IPS-20b (cell line): ENCODE results near the gene CLCNKB.
"Not testable (repeated sequence)": the region's sequence is repeated elsewhere in the genome, so short reads cannot be mapped to it uniquely, and the experiment has no call there.

Source experiments
- H3K27ac ChIP-seq: one replicate; pipeline ENCODE4 v1.5.1; 2013; ENCODE audit warnings: low read length
- H3K27me3 ChIP-seq: 2 replicates; pipeline ENCODE4 v1.6.1; 2013; ENCODE audit warnings: mild to moderate bottlenecking, low read length, inconsistent platforms; ENCODE audit not compliant: insufficient read depth
- H3K36me3 ChIP-seq: 2 replicates; pipeline ENCODE4 v1.6.1; 2013; ENCODE audit warnings: low read depth, mild to moderate bottlenecking, inconsistent platforms, low read length, moderate library complexity; ENCODE audit not compliant: insufficient read depth
- H3K4me1 ChIP-seq: 2 replicates; pipeline ENCODE4 v1.6.1; 2013; ENCODE audit warnings: mild to moderate bottlenecking, control low read depth, inconsistent platforms, low read length, moderate library complexity; ENCODE audit not compliant: insufficient read depth
- H3K4me3 ChIP-seq: 2 replicates; pipeline ENCODE4 v1.5.1; 2013; ENCODE audit warnings: mild to moderate bottlenecking, low read length, inconsistent platforms
- H3K9ac ChIP-seq: 2 replicates; pipeline ENCODE4 v1.6.1; 2013; ENCODE audit warnings: low read depth, mild to moderate bottlenecking, inconsistent platforms, low read length, moderate library complexity
- H3K9me3 ChIP-seq: 2 replicates; pipeline ENCODE4 v1.6.1; 2013; ENCODE audit warnings: mild to moderate bottlenecking, low read depth, low read length, inconsistent platforms; ENCODE audit not compliant: insufficient read depth

Gene CLCNKB

DNA sequence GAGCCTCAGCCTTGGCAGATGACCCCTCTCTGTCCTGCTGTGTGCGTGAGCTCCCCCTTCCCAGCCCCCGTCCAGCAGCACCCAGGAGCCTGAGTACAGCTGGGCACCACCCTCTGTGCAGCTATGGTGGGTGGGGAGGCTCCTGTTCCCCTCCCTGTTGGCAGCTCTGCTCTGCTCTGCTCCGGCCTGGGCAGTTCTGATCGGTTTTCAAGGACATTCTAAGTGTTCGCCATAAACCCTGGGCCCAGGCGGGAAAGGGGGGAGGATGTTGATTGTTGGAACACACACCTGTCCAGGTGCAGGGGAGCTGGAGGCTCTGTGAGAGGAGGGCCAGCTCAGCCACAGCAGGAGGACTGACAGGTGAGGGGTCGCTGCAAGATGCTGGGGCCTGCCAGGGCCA is at the start of gene CLCNKB:
CLCNKB (plus strand) TSS at position 262 of the 400 bp plus-strand sequence. CDS start 711 bp downstream, outside the sequence.
- H3K4me1 ChIP-seq: no peaks in the 10 kb centered on the region
- no peaks in the 10 kb centered on the region; the same call in 1 of the 2 replicates for H3K27me3 ChIP-seq
- H3K9me3 ChIP-seq: no peaks in the 10 kb centered on the region
- no peak within 1 kb of the TSS for H3K9ac ChIP-seq
- no peak within 1 kb of the TSS for H3K27ac ChIP-seq
- H3K36me3 ChIP-seq: no peaks in the 10 kb centered on the region
- H3K4me3 ChIP-seq: no peak within 1 kb of the TSS

DNA sequence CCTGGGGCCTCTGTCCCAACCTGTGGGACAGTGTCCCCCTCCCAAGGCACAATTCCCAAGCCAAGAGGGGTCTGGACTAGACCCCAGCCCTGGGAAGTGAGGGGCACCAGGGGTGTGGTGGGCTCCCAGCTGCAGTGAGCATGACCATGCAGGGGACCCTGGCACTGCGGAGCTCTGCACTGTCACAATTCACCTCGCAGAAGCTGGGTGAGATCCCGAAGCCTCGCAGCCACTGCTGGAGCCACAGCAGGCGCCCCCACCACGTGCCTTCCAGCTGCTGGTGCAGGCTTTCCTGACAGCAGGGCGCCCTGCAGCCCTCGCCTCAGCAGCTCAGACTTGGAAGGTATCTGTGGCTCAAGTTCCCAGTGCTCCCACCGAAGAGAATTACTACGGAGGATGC is 49.5 kb upstream of the CLCNKB start:
- Histone ChIP-seq H3K27ac (no peak overlapping the region), H3K27me3 (no peaks in the 10 kb centered on the region), H3K9ac (no peak overlapping the region), H3K4me1 (no peaks in the 10 kb centered on the region), H3K36me3 (no peaks in the 10 kb centered on the region), H3K4me3 (no peak overlapping the region), H3K9me3 (no peaks in the 10 kb centered on the region)

- H3K27me3 ChIP-seq: no peaks in the 10 kb centered on the region
- H3K36me3 ChIP-seq: no peaks in the 10 kb centered on the region
- H3K9me3 ChIP-seq: no peaks in the 10 kb centered on the region
- H3K4me3 ChIP-seq: no peak overlapping the region
- no peak overlapping the region for H3K9ac ChIP-seq
- no peak overlapping the region for H3K27ac ChIP-seq
- H3K4me1 ChIP-seq: no peaks in the 10 kb centered on the region
Measured at GRCh38 chr1:15994590-15995351, 48.8 kb upstream of the CLCNKB start.

DNA sequence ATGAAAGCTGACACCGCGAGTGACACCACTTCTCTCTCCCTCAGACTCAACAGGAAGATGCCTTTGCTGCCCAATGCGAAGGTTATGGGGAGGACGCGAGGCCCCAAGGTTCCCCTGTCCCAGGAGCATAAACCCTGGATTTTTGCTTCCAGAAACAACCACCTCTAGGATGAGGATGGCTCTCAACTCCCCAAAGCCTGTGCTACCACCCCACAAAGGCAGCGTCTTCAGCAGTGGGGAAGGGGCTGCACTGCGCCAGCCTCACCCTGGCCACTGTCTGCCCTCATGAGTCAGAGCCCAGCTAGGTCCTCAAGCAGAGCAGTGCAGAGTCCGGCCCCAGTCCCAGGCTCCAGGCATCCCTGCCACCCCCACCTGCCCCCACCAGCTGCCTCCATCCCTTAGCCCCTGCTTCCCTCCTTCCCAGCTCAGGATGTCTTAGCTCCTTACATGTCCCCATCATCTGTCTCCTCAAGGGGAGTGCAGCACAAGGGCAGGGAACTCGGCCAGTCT is 46.5 kb upstream of the CLCNKB start:
- no peaks in the 10 kb centered on the region for H3K36me3 ChIP-seq
- H3K27me3 ChIP-seq: no peaks in the 10 kb centered on the region; the same call in 1 of the 2 replicates
- no peak overlapping the region for H3K9ac ChIP-seq
- no peaks in the 10 kb centered on the region for H3K9me3 ChIP-seq
- no peak overlapping the region for H3K4me3 ChIP-seq
- no peaks in the 10 kb centered on the region for H3K4me1 ChIP-seq
- no peak overlapping the region for H3K27ac ChIP-seq

DNA sequence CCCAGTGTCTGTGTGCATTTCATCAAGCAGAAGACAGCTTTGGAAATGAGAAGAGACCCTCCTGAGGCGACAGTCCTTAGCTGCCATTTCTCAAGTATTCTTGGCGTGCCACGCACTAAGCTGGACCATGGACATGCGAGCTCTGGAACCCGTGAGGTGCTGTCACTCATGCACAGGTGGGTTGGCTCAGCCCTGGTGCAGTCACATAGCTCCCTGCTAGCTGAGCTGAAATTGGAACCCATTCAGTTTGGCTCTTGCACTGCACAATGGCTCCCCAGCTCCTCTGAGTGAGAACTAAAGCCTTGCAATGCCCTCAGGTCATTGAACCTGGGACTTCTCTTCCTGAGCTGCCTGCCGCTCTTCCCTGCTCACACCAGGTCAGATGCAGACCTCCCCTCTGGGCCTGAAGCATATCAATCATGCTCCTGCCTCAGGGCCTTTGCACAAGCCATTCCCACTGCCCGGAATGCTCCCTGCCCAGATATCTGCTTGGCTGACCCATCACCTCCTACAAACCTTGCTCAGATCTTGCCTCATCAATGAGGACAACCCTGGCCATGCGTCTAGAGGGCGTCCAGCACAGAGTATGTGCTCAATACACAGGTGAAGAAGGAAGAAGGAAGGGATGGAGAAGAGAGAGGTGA is 45.8 kb upstream of the CLCNKB start:
- Histone ChIP-seq H3K9ac (no peak overlapping the region), H3K4me3 (no peak overlapping the region), H3K27me3 (no peaks in the 10 kb centered on the region; the same call in 1 of the 2 replicates), H3K4me1 (no peaks in the 10 kb centered on the region), H3K36me3 (no peaks in the 10 kb centered on the region), H3K9me3 (no peaks in the 10 kb centered on the region), H3K27ac (no peak overlapping the region)

DNA sequence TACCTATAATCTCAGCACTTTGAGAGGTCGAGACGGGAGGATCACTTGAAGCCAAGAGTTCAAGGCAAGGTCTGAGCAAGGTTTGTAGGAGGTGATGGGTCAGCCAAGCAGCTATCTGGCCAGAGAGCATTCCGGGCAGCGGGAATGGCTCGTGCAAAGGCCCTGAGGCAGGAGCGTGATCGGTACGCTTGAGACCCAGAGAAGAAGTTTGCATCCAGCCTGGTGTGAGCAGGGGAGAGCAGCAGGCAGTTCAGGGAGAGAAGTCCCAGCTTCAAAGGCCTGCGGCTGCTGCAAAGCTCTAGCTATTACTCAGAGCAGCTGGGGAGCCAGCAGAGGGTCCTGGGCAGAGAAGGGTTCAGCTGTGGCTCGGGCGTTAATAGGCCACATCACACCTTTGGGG is 44.7 kb upstream of the CLCNKB start:
- Histone ChIP-seq H3K27me3 (no peaks in the 10 kb centered on the region; the same call in 1 of the 2 replicates), H3K9me3 (no peaks in the 10 kb centered on the region), H3K9ac (no peak overlapping the region), H3K4me1 (no peaks in the 10 kb centered on the region), H3K36me3 (no peaks in the 10 kb centered on the region), H3K27ac (no peak overlapping the region), H3K4me3 (no peak overlapping the region)

DNA sequence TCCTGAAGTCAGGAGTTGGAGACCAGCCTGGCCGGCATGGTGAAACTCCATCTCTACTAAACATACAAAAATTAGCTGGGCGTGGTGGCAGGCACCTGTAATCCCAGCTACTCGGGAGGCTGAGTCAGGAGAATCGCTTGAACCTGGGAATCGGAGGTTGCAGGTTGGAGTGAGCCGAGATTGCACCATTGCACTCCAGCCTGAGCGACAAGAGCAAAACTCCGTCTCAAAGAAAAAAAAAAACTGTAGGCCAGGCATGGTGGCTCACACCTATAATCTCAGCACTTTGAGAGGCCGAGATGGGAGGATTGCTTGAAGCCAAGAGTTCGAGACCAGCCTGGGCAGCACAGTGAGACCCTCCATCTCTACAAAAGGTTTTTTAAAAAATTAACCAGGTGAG is 42.3 kb upstream of the CLCNKB start:
- H3K9me3 ChIP-seq, H3K27ac ChIP-seq, H3K27me3 ChIP-seq, H3K4me1 ChIP-seq, H3K4me3 ChIP-seq, H3K9ac ChIP-seq, H3K36me3 ChIP-seq: not testable (repeated sequence)

- H3K27me3 ChIP-seq: no peaks in the 10 kb centered on the region; the same call in 1 of the 2 replicates
- H3K27ac ChIP-seq: no peak overlapping the region
- H3K9me3 ChIP-seq: no peaks in the 10 kb centered on the region
- H3K9ac ChIP-seq: no peak overlapping the region
- no peaks in the 10 kb centered on the region for H3K4me1 ChIP-seq
- H3K4me3 ChIP-seq: no peak overlapping the region
- H3K36me3 ChIP-seq: no peaks in the 10 kb centered on the region
Measured at GRCh38 chr1:16005597-16005996, 38.0 kb upstream of the CLCNKB start.

- no peaks in the 10 kb centered on the region for H3K36me3 ChIP-seq
- no peaks in the 10 kb centered on the region for H3K4me1 ChIP-seq
- no peak overlapping the region for H3K27ac ChIP-seq
- H3K4me3 ChIP-seq: no peak overlapping the region
- H3K9ac ChIP-seq: no peak overlapping the region
- no peaks in the 10 kb centered on the region for H3K9me3 ChIP-seq
- no peaks in the 10 kb centered on the region; the same call in 1 of the 2 replicates for H3K27me3 ChIP-seq
Measured at GRCh38 chr1:16006010-16006409, 37.6 kb upstream of the CLCNKB start.

GRCh38 chr1:16006552-16007485 is 36.8 kb upstream of the CLCNKB start:
- Histone ChIP-seq H3K9ac (no peak overlapping the region), H3K4me1 (no peaks in the 10 kb centered on the region), H3K4me3 (no peak overlapping the region), H3K27ac (no peak overlapping the region), H3K27me3 (no peaks in the 10 kb centered on the region; the same call in 1 of the 2 replicates), H3K36me3 (no peaks in the 10 kb centered on the region), H3K9me3 (no peaks in the 10 kb centered on the region)

DNA sequence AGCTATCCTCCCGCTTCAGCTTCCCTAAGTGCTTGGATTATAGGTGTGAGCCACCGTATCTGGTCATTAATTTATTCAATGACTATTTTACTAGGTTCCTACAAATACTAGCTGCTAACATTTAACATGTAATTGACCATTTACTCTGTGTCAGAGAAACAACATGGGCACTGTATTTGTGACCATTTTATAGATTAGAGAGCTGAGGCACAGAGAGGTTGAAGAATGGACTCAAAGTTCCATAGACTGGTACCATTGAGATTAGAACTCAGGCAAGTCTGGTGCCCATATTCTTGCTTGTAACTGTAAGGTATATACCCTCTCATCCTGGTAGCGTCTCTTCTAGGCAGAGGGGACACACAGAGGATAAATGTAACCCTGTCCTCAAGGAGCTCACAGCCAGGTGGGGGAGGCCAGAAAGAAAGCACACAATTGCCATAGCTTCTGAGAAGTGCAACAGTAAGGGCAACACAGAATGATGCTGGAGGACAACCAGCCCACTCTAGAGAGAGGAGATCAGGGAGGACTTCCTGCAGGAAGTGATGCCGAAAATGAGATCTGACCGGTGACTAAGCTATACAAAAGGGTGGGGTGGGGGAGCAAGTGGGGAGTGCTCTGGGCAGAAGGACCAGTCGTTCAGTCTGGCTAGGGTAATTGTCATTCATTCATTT is 35.8 kb upstream of the CLCNKB start:
- Histone ChIP-seq H3K4me3 (no peak overlapping the region), H3K9ac (no peak overlapping the region), H3K27me3 (no peaks in the 10 kb centered on the region; the same call in 1 of the 2 replicates), H3K36me3 (no peaks in the 10 kb centered on the region), H3K27ac (no peak overlapping the region), H3K4me1 (peaks cover 4% of the 10 kb centered on the region; the same call in 1 of the 2 replicates), H3K9me3 (no peaks in the 10 kb centered on the region)
